ENCODE results near the gene BIRC2. TPM values are rescaled to one million over a fixed set of nuclear protein-coding genes. Genes with fewer than 3 reads are reported as not detected.

BIRC2 gene
- polyA plus RNA-seq, 1 experiment = 34.5 TPM

DNA sequence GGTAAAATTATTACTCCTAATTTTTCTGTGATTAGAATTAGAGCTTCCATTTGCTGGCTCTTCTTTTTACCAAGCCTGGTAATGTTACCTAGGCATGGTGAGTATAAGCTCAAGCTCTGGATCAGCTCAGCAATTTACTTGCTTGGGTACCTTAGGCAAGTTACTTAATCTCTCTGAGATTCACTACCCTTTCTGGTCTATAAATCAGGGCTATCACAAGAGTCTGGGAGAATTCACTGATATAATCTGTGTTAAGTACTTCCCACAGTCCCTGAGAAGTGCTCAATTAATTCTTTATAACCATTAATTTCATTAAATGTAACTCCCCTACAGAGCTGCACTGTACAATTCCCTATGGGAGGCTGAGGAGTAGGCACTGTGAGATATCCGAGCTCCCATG is 61.3 kb downstream of the BIRC2 start:
- TF ChIP-seq, protein P1, sequence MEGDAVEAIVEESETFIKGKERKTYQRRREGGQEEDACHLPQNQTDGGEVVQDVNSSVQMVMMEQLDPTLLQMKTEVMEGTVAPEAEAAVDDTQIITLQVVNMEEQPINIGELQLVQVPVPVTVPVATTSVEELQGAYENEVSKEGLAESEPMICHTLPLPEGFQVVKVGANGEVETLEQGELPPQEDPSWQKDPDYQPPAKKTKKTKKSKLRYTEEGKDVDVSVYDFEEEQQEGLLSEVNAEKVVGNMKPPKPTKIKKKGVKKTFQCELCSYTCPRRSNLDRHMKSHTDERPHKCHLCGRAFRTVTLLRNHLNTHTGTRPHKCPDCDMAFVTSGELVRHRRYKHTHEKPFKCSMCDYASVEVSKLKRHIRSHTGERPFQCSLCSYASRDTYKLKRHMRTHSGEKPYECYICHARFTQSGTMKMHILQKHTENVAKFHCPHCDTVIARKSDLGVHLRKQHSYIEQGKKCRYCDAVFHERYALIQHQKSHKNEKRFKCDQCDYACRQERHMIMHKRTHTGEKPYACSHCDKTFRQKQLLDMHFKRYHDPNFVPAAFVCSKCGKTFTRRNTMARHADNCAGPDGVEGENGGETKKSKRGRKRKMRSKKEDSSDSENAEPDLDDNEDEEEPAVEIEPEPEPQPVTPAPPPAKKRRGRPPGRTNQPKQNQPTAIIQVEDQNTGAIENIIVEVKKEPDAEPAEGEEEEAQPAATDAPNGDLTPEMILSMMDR (IDR thresholded peaks at IDR 0.05; ENCODE audit: insufficient read depth, low read depth, low read length) = no peak
- ChIA-PET POLR2A (interaction anchor here (0.6 kb wide), 1 partner anchor 9 kb away, joined by 3 read pairs; no protein-coding TSS in a partner anchor), CTCF (interaction anchor here (1.0 to 1.8 kb wide), 3 partner anchors 15 to 18 kb away, joined by 3 to 4 read pairs (median 3); no protein-coding TSS in a partner anchor)
- DNase-seq (ENCODE audit: low read depth) = no peak
- Histone ChIP-seq H3K36me3 (ENCODE audit: control insufficient read depth, insufficient read depth, low read length) (peaks cover 3% of the 10 kb centered on the region), H3K27me3 (ENCODE audit: control insufficient read depth, insufficient read depth, low read length) (no peaks in the 10 kb centered on the region), H3K4me3 (ENCODE audit: low read depth, low read length) (no peak overlapping the region)

DNA sequence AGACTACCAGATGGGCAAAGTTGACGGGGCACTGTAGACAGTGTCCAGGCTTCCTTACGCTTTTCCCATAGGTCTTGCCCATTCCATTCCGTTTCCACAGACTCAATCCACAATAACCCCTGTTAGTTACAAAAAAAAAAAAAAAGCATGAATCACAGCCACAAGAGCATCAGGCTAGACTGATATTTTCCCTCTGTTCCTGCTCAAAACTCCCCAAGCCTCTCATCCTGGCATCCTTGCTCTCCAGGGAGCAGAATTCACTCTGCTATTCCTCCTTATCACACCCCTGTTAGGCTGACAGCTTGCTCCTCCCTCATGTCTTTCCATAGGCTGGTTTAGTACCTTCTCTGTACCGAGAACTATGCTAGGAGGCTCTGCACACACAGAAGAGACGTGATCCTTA is 63.4 kb downstream of the BIRC2 start:
- Histone ChIP-seq H3K4me3 (ENCODE audit: low read depth, low read length) (no peak overlapping the region), H3K27me3 (ENCODE audit: control insufficient read depth, insufficient read depth, low read length) (no peaks in the 10 kb centered on the region), H3K36me3 (ENCODE audit: control insufficient read depth, insufficient read depth, low read length) (peaks cover 3% of the 10 kb centered on the region)
- no peak for DNase-seq (ENCODE audit: low read depth)
- POLR2A ChIA-PET = interaction anchor here (0.6 kb wide), 1 partner anchor 214 kb away, joined by 3 read pairs; no protein-coding TSS in a partner anchor
- TF ChIP-seq, protein P1 (IDR thresholded peaks at IDR 0.05; ENCODE audit: insufficient read depth, low read depth, low read length) = no peak
- CTCF ChIA-PET = interaction anchor here (0.6 to 1.0 kb wide), 2 partner anchors 12 to 69 kb away, joined by 4 read pairs; no protein-coding TSS in a partner anchor

DNA sequence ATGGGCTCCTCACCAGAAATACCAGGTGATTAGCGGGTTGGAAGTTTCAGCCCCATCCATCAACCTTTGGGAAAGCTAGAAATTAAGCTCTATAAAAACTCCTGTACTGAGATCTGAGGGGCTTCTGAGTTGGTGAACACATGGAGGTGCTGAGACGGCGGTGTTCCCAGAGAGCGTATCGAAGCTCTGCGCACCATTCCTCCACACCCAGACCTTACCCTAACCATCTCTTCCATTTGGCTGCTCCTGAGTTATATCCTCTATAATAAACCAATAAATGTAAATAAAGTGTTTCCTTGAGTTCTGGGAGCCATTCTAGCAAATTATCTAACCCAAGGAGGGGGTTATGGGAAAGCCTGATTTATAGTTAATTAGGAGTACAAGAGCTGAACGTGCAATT is 64.1 kb downstream of the BIRC2 start:
- TF ChIP-seq, protein P1 (IDR thresholded peaks at IDR 0.05; ENCODE audit: insufficient read depth, low read depth, low read length) = no peak
- Histone ChIP-seq H3K4me3 (ENCODE audit: low read depth, low read length) (no peak overlapping the region), H3K36me3 (ENCODE audit: control insufficient read depth, insufficient read depth, low read length) (peaks cover 2% of the 10 kb centered on the region), H3K27me3 (ENCODE audit: control insufficient read depth, insufficient read depth, low read length) (no peaks in the 10 kb centered on the region)
- DNase-seq (ENCODE audit: low read depth) = no peak
- ChIA-PET CTCF (interaction anchor here (0.6 to 0.7 kb wide), 2 partner anchors 14 to 20 kb away, joined by 3 to 4 read pairs; no protein-coding TSS in a partner anchor), POLR2A (no interaction called here)

DNA sequence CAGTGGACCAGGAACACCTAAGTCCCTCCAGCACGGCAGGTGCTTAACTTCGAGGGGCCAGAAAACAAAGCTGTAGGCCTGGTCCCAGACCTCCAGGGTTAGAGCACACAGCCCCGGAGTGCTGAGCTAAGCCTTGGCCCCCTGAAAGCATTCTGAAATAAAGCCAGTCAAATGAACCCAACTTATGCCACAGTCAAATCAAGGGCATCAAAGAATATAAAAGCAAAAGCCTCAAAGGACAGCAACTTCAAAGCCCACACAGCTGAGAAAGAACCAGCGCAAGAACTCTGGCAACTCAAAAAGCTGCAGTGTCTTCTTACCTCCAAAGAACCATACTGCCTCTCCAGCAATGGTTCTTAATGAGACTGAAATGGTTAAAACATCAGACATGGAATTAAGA is 66.5 kb downstream of the BIRC2 start:
- H3K36me3 ChIP-seq (ENCODE audit: control insufficient read depth, insufficient read depth, low read length) = no peaks in the 10 kb centered on the region
- TF ChIP-seq, protein P1 (IDR thresholded peaks at IDR 0.05; ENCODE audit: insufficient read depth, low read depth, low read length) = no peak
- ChIA-PET POLR2A (no interaction called here), CTCF (interaction anchor here (0.6 kb wide), 1 partner anchor 1471 kb away, joined by 3 read pairs; no protein-coding TSS in a partner anchor)
- DNase-seq (ENCODE audit: low read depth) = no peak
- H3K27me3 ChIP-seq (ENCODE audit: control insufficient read depth, insufficient read depth, low read length) = no peaks in the 10 kb centered on the region
- no peak overlapping the region for H3K4me3 ChIP-seq (ENCODE audit: low read depth, low read length)

DNA sequence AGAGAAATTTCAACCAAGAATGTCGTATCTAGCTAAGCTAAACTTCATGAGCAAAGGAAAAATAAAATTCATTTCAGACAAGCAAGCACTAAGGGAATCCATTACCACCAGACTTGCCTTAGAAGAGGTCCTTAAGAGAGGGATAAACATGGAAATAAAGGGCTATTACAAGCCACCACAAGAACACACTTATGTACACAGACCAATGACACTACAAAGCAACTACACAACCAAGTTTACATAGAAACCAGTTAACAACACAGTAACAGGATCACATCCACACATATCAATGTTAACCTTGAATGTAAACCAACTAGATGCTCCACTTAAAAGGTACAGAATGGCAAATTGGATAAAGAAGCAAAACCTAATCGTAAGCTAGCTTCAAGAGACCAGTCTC is 67.5 kb downstream of the BIRC2 start:
- ChIA-PET POLR2A (no interaction called here), CTCF (no interaction called here)
- Histone ChIP-seq H3K27me3 (ENCODE audit: control insufficient read depth, insufficient read depth, low read length) (no peaks in the 10 kb centered on the region), H3K4me3 (ENCODE audit: low read depth, low read length) (no peak overlapping the region), H3K36me3 (ENCODE audit: control insufficient read depth, insufficient read depth, low read length) (no peaks in the 10 kb centered on the region)
- TF ChIP-seq, protein P1 (IDR thresholded peaks at IDR 0.05; ENCODE audit: insufficient read depth, low read depth, low read length) = no peak
- no peak for DNase-seq (ENCODE audit: low read depth)
